ENCODE results near the gene KIF26A.

- no peak for TF ChIP-seq CTCF (IDR thresholded peaks at IDR 0.05; ENCODE audit: insufficient read depth, low read length, poor library complexity, severe bottlenecking)
- no peak for TF ChIP-seq EZH2phosphoT487 (conservative IDR thresholded peaks at IDR 0.05; ENCODE audit: low read length)
Measured at GRCh38 chr14:104096318-104096717, 42.1 kb upstream of the KIF26A start.
